ENCODE results near the gene BANP. TPM values are rescaled to one million over a fixed set of nuclear protein-coding genes. Genes with fewer than 3 reads are reported as not detected.
"Not testable (repeated sequence)": the region's sequence is repeated elsewhere in the genome, so short reads cannot be mapped to it uniquely, and the experiment has no call there.

Gene BANP
- polyA plus RNA-seq, 1 of the 3 experiments (the other 2 are of a cell fraction), result 16.8 TPM

DNA sequence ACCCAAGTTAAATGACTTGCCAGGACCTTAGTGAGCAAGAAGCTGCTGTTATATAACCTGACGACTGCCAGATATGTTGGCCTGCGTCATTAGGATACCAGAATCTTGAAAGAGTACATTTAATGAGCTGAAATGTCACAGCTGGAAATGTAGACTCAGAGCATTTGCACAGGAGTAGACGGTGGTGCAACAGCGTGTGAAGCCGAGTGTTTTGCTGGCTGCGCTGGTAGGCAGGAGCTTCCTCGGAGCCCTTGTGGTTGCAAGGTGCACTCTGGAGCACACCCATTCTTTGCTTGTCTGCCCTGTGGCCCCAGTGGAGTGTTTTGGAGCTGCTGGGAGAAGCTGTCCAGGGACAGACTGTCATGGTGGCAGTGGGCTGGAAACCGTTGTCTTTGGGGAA lies 79.3 kb downstream of the BANP start:
- ChIA-PET POLR2A (no interaction called here), CTCF (no interaction called here)
- no peak overlapping the region for H3K4me3 ChIP-seq (ENCODE audit: low read depth in 2 of 2, low read length in 1 of 2)
- H3K4me2 ChIP-seq, result no peak overlapping the region
- H3K79me2 ChIP-seq (ENCODE audit: insufficient read depth), result no peaks in the 10 kb centered on the region
- H3K27me3 ChIP-seq (ENCODE audit: insufficient read depth), result no peaks in the 10 kb centered on the region
- H4K20me1 ChIP-seq (ENCODE audit: insufficient read depth), result no peaks in the 10 kb centered on the region
- no peak overlapping the region for H2AFZ ChIP-seq (ENCODE audit: low read depth)
- no peak for DNase-seq
- TF ChIP-seq SIN3A (IDR thresholded peaks at IDR 0.05; ENCODE audit: borderline replicate concordance, low read depth, low read length) (no peak), RCOR1 (IDR thresholded peaks at IDR 0.05; ENCODE audit: low read length) (no peak), RXRA (IDR thresholded peaks at IDR 0.05; ENCODE audit: borderline replicate concordance, low read depth) (no peak), GATA2 (CRISPR knock-in tag; IDR thresholded peaks at IDR 0.05) (no peak), TAF1 (IDR thresholded peaks at IDR 0.05; ENCODE audit: borderline replicate concordance, low read depth, low read length) (no peak), SMC3 (IDR thresholded peaks at IDR 0.05; ENCODE audit: low read depth, low read length) (no peak)
- TF ChIP-seq, protein P1, sequence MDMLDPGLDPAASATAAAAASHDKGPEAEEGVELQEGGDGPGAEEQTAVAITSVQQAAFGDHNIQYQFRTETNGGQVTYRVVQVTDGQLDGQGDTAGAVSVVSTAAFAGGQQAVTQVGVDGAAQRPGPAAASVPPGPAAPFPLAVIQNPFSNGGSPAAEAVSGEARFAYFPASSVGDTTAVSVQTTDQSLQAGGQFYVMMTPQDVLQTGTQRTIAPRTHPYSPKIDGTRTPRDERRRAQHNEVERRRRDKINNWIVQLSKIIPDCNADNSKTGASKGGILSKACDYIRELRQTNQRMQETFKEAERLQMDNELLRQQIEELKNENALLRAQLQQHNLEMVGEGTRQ (IDR thresholded peaks at IDR 0.05; ENCODE audit: borderline replicate concordance, low read depth, low read length), result no peak
- no peak overlapping the region for H3K27ac ChIP-seq (ENCODE audit: low read depth in 2 of 2, low read length in 1 of 2)
- WGBS (ENCODE audit: low lambda C conversion rate), result 93% methylated on average over 8 of the region's 8 CpGs
- H3K9me3 ChIP-seq, result no peaks in the 10 kb centered on the region
- H3K9ac ChIP-seq, result no peak overlapping the region
- peaks cover 0 to 7% of the 10 kb centered on the region in 2 experiments for H3K36me3 ChIP-seq (replicated peaks in 1 of 2; ENCODE audit: control insufficient read depth in 1 of 2, insufficient read depth in 2 of 2, low read length in 1 of 2)
- no peaks in the 10 kb centered on the region for H3F3A ChIP-seq (replicated peaks; ENCODE audit: insufficient read depth)
- no peaks in the 10 kb centered on the region for H3K9me2 ChIP-seq
- peaks cover under 1 to 6% of the 10 kb centered on the region in 2 experiments; a peak in 2 of 4 replicates for H3K4me1 ChIP-seq (ENCODE audit: control insufficient read depth in 1 of 2, insufficient read depth in 2 of 2, low read depth in 1 of 2, low read length in 1 of 2)

DNA sequence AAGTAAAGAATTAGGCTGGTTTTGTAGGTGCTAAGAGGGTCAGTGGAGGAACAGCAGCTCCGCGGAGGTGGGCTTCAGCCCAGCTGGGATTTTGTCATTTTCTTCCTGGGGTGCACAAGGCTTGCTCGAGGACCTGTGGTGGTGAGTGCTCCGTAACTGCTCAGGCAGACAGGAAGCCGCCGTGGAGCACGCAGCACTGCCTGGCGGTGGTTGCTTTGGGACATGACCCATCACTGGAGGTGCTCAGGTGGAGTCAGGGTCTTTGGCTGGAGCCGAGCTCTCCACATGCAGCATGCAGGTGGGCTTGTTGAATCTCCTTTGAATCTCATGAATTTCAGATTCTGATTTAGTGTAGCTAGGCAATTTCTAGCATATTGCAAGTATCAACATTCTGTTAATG lies 79.7 kb downstream of the BANP start:
- H3K27me3 ChIP-seq (ENCODE audit: insufficient read depth); H3F3A ChIP-seq (replicated peaks; ENCODE audit: insufficient read depth); H3K4me2 ChIP-seq; H2AFZ ChIP-seq (ENCODE audit: low read depth); H3K79me2 ChIP-seq (ENCODE audit: insufficient read depth); H3K9ac ChIP-seq; DNase-seq; H3K9me2 ChIP-seq; POLR2A ChIA-PET; H3K36me3 ChIP-seq (replicated peaks in 1 of 2; ENCODE audit: control insufficient read depth in 1 of 2, insufficient read depth in 2 of 2, low read length in 1 of 2); H4K20me1 ChIP-seq (ENCODE audit: insufficient read depth); H3K4me3 ChIP-seq (ENCODE audit: low read depth in 2 of 2, low read length in 1 of 2); H3K4me1 ChIP-seq (ENCODE audit: control insufficient read depth in 1 of 2, insufficient read depth in 2 of 2, low read depth in 1 of 2, low read length in 1 of 2); CTCF ChIA-PET; H3K9me3 ChIP-seq; H3K27ac ChIP-seq (ENCODE audit: low read depth in 2 of 2, low read length in 1 of 2): not testable (repeated sequence)
- 91% methylated on average over 7 of the region's 9 CpGs for WGBS (ENCODE audit: low lambda C conversion rate)

DNA sequence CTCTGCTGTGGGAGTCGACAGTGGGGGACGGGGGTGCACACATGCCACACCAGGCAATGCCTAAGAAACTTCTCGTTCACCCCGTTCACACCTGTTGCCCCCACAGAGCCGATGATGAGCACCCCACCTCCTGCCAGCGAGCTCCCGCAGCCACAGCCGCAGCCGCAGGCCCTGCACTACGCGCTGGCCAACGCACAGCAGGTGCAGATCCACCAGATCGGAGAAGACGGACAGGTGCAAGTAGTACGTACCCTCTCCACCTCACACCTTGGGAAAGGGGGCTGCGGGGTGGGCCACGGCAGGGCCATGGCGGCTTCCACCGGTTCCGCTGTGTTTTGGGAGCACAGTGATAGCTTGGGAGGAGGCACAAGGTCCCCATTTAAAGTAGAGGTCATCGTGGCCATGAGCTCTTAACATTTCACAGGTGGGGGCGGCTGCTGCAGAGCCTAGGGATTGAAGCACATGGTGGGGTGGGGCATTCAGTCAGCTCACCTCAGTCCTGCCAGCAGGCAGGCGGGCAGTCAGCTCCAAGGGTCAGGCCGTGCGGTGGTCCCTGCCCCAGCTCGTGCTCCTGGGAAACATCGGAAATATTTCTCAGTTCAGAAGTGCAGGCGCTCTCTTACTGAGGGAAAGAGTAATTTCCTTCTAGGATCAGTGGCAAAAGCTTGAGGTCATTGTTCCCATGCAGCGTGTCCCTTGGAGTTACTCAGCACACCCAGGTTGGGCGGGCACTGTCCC lies 81.9 kb downstream of the BANP start:
- H3K27ac ChIP-seq (ENCODE audit: low read depth in 2 of 2, low read length in 1 of 2); H3K27me3 ChIP-seq (ENCODE audit: insufficient read depth); H3K4me2 ChIP-seq; CTCF ChIA-PET; H3K4me3 ChIP-seq (ENCODE audit: low read depth in 2 of 2, low read length in 1 of 2); H3K9ac ChIP-seq; H3K9me3 ChIP-seq; H3K4me1 ChIP-seq (ENCODE audit: control insufficient read depth in 1 of 2, insufficient read depth in 2 of 2, low read depth in 1 of 2, low read length in 1 of 2); DNase-seq; H3K79me2 ChIP-seq (ENCODE audit: insufficient read depth); H2AFZ ChIP-seq (ENCODE audit: low read depth); H3K9me2 ChIP-seq; H4K20me1 ChIP-seq (ENCODE audit: insufficient read depth); POLR2A ChIA-PET; H3F3A ChIP-seq (replicated peaks; ENCODE audit: insufficient read depth); H3K36me3 ChIP-seq (replicated peaks in 1 of 2; ENCODE audit: control insufficient read depth in 1 of 2, insufficient read depth in 2 of 2, low read length in 1 of 2): not testable (repeated sequence)
- 97% methylated on average over 22 of the region's 30 CpGs for WGBS (ENCODE audit: low lambda C conversion rate)
